K562 (cell line): ENCODE results near the gene NBEAL1. TPM values are rescaled to one million over a fixed set of nuclear protein-coding genes. Genes with fewer than 3 reads are reported as not detected.
"Not testable (repeated sequence)": the region's sequence is repeated elsewhere in the genome, so short reads cannot be mapped to it uniquely, and the experiment has no call there.

Source experiments
- ATAC-seq: fragments of 200-7000 bp; cut with Tn5 transposase; 3 replicates; pipeline ENCODE4 v1.9.1; 2020; ENCODE audit warnings: moderate library complexity
- BruUV-seq: library from RNA; stranded (reverse); fragments of 400-500 nt; replicated peaks from 2 replicates; lab custom pipeline; 2021; lab: Mats Ljungman, UMichigan
- CTCF ChIA-PET: fragments of 300-600 bp; formaldehyde crosslinking; extraction: SDS; loops from one replicate; lab custom pipeline; 2021; ENCODE audit warnings: low intra/inter-chr PET ratio; lab: Yijun Ruan, JAX
- POLR2A ChIA-PET: fragments of 300-600, 350-650 bp; sonication (Branson Sonifier 250); formaldehyde crosslinking; extraction: SDS; loops from one replicate; lab custom pipeline; 2021; ENCODE audit warnings: antibody characterized with exemption, inconsistent platforms; lab: Yijun Ruan, JAX
- DNase-seq, 4 experiments: peaks; one replicate each; pipeline versions ENCODE4 v3.0.0 to v3.0.0-alpha.2; 2011 to 2018; ENCODE audit warnings: low spot score in 3 of 4, mixed read lengths in 3 of 4; ENCODE audit errors: extremely low read depth in 1 of 4
- FAIRE-seq: peaks from 2 replicates; lab custom pipeline; 2011; peaks lifted over from hg19 to GRCh38; lab: Jason Lieb, UNC
- H2AFZ ChIP-seq: 2 replicates; pipeline ENCODE4 v1.6.0; 2011; ENCODE audit warnings: low read depth, low read length, control low read depth, inconsistent platforms
- H3K27ac ChIP-seq: fragments of 200-600 bp; 3 replicates; pipeline ENCODE4 v1.8.0; 2011; ENCODE audit warnings: low read depth, mild to moderate bottlenecking, control low read depth, inconsistent platforms, low read length, moderate library complexity, mixed read lengths; ENCODE audit errors: extremely low read depth
- H3K27me3 ChIP-seq, 2 experiments: fragments of 300-600 bp in 1 of 2; 2 replicates in 1 of 2; 3 replicates in 1 of 2; pipeline versions ENCODE4 v1.6.0 to v1.8.0; 2011; ENCODE audit warnings: inconsistent platforms in 2 of 2, low read length in 2 of 2, mild to moderate bottlenecking in 1 of 2, mixed read lengths in 1 of 2, moderate library complexity in 1 of 2; ENCODE audit not compliant: control insufficient read depth in 2 of 2, insufficient read depth in 2 of 2
- H3K36me3 ChIP-seq: fragments of 300-600 bp; 3 replicates; pipeline ENCODE4 v1.8.0; 2011; ENCODE audit warnings: mild to moderate bottlenecking, low read length, inconsistent platforms; ENCODE audit not compliant: control insufficient read depth, insufficient read depth
- H3K4me1 ChIP-seq, 2 experiments: fragments of 200-600 bp in 1 of 2; replicated peaks in 1 of 2; 2 replicates in 1 of 2; 3 replicates in 1 of 2; pipeline versions ENCODE4 v1.5.1 to v1.8.0; 2011; ENCODE audit warnings: inconsistent platforms in 2 of 2, low read length in 2 of 2, mild to moderate bottlenecking in 1 of 2, mixed read lengths in 1 of 2, moderate library complexity in 1 of 2; ENCODE audit not compliant: control insufficient read depth in 2 of 2, insufficient read depth in 2 of 2
- H3K4me2 ChIP-seq: 2 replicates; pipeline ENCODE4 v1.6.1; 2011; ENCODE audit warnings: low read length, control low read depth, inconsistent platforms, mixed read lengths; ENCODE audit not compliant: insufficient read depth
- H3K4me3 ChIP-seq: fragments of 200-600 bp; sonication (generic), shearing (Covaris generic); 2 replicates; pipeline ENCODE4 v1.5.1; 2016; ENCODE audit warnings: control low read depth, inconsistent platforms
- H3K79me2 ChIP-seq: fragments of 200-600 bp; 3 replicates; pipeline ENCODE4 v1.8.0; 2011; ENCODE audit warnings: low read length, inconsistent platforms; ENCODE audit not compliant: control insufficient read depth, insufficient read depth
- H3K9ac ChIP-seq, 2 experiments: 2 replicates each; pipeline versions ENCODE4 v1.6.0 to v1.6.1; 2011; ENCODE audit warnings: low read depth in 2 of 2, low read length in 2 of 2, control low read depth in 1 of 2, inconsistent platforms in 1 of 2, mild to moderate bottlenecking in 1 of 2, mixed read lengths in 1 of 2; ENCODE audit not compliant: insufficient read depth in 1 of 2
- H3K9me1 ChIP-seq: one replicate; pipeline ENCODE4 v1.6.0; 2011; ENCODE audit warnings: inconsistent platforms, mild to moderate bottlenecking, low read length, moderate library complexity; ENCODE audit not compliant: control insufficient read depth, insufficient read depth
- H3K9me3 ChIP-seq: replicated peaks from 2 replicates; pipeline ENCODE4 v1.5.1; 2011; ENCODE audit warnings: low read depth, low read length, inconsistent platforms; ENCODE audit not compliant: control insufficient read depth, insufficient read depth
- H4K20me1 ChIP-seq: replicated peaks from 2 replicates; pipeline ENCODE4 v1.6.1; 2011; ENCODE audit warnings: low read length, inconsistent platforms, mixed read lengths; ENCODE audit not compliant: control insufficient read depth, insufficient read depth
- CEBPB ChIP-seq: fragments of 450-650 bp; IDR thresholded peaks from 2 replicates; pipeline ENCODE4 v1.6.1; 2016; ENCODE audit warnings: missing genetic modification characterization, missing compliant biosample characterization
- CEBPG ChIP-seq, 3 experiments: fragments of 200-800 bp in 1 of 3; sonication (Bioruptor generic) in 1 of 3; sonication (generic) in 1 of 3; formaldehyde crosslinking in 1 of 3; IDR thresholded peaks in 2 of 3; conservative IDR thresholded peaks in 1 of 3; 2 replicates each; pipeline versions ENCODE4 v1.6.1 to v1.8.0; 2016 to 2022; ENCODE audit warnings: missing compliant biosample characterization in 2 of 3, missing genetic modification characterization in 2 of 3, mild to moderate bottlenecking in 1 of 3, missing genetic modification reagents in 1 of 3
- ZFP1 ChIP-seq: fragments of 450-650 bp; formaldehyde crosslinking; IDR thresholded peaks from 2 replicates; pipeline ENCODE4 v1.4.0; 2020; ENCODE audit warnings: mild to moderate bottlenecking, mixed read lengths
- WGBS: fragments of 100-300 bp; shearing (Covaris generic); methylation state at CpG from one replicate; pipeline ENCODE4 v1.1.6; 2016; ENCODE audit warnings: low coverage, mixed read lengths; ENCODE audit not compliant: insufficient coverage; ENCODE audit errors: missing lambda C conversion rate; 5-methylcytosine and 5-hydroxymethylcytosine counted together
- in situ Hi-C: fragments of 300-500 bp; cut with MboI; formaldehyde crosslinking; loops from 4 replicates; pipeline ENCODE4 v1.15.0; 2018; ENCODE audit warnings: inconsistent platforms, mixed read lengths
- intact Hi-C: fragments of 100-400 bp; cut with micrococcal nuclease; formaldehyde crosslinking; loops from 2 replicates; pipeline ENCODE4 v1.14.2; 2022
- polyA plus RNA-seq, 8 experiments: library from polyadenylated mRNA; depleted of rRNA in 4 of 8; stranded (reverse) in 5 of 8; unstranded in 3 of 8; fragments of >200 nt; fragmentation: Nextera tagmentation in 2 of 8; fragmentation: Illumina TruSeq in 1 of 8; extraction: Ambion mirVana in 2 of 8; extraction: Trizol in 1 of 8; gene quantifications; 2 replicates each; pipeline versions ENCODE4 v1.2.1 to v1.2.3, GENCODE V29; 2011 to 2014; ENCODE audit warnings: inconsistent platforms in 1 of 8, missing spikeins in 1 of 8
- total RNA-seq, 7 experiments: library from RNA; depleted of rRNA in 6 of 7; stranded (reverse); fragments of >200 nt in 6 of 7; fragmentation: Illumina TruSeq in 2 of 7; extraction: Trizol in 2 of 7; gene quantifications; 2 replicates each; pipeline versions ENCODE4 v1.2.1 to v1.2.3, GENCODE V29; 2011 to 2021; ENCODE audit warnings: low replicate concordance in 1 of 7

NBEAL1 gene
- total and polyA plus RNA-seq, 9 of the 15 experiments (the other 6 are each of a cell fraction or from before 2014, with no cell fraction given), result 2.1 to 13.5 (median 7.3) TPM

GRCh38 chr2:202990501-202990900 lies 24.2 kb upstream of the NBEAL1 start:
- ChIA-PET POLR2A (no interaction called here), CTCF (no interaction called here)
- WGBS, result 52% methylated on average over 3 of the region's 3 CpGs
- Histone ChIP-seq H3K9me1 (no peaks in the 10 kb centered on the region), H4K20me1 (no peaks in the 10 kb centered on the region), H3K4me3 (no peak overlapping the region), H3K4me2 (no peak overlapping the region), H3K4me1 (no peaks in the 10 kb centered on the region), H3K36me3 (no peaks in the 10 kb centered on the region), H3K9ac (no peak overlapping the region), H2AFZ (no peak overlapping the region), H3K79me2 (no peaks in the 10 kb centered on the region), H3K27me3 (no peaks in the 10 kb centered on the region), H3K9me3 (no peaks in the 10 kb centered on the region), H3K27ac (no peak overlapping the region)
- TF ChIP-seq CEBPB (tag), result peak; percentile 69; the same call in 1 of the 2 replicates
- no peak for TF ChIP-seq CEBPG (CRISPR knock-in tag; IDR thresholded peaks at IDR 0.05)
- TF ChIP-seq CEBPG (tag; conservative IDR thresholded peaks at IDR 0.05 in 1 of 2, IDR thresholded peaks at IDR 0.05 in 1 of 2), result peak; percentile 27 to 64; a peak in 2 of 4 replicates
- no peak for TF ChIP-seq ZFP1 (CRISPR knock-in tag)
- intact Hi-C loops (no loop called here), in situ Hi-C loops (no loop called here)
- BruUV-seq, result no TSS peak
- no peak for DNase-seq
- no peak for ATAC-seq
- FAIRE-seq, result no peak

GRCh38 chr2:202997113-202997512 lies 17.6 kb upstream of the NBEAL1 start:
- H3K27ac ChIP-seq, intact Hi-C loops, H4K20me1 ChIP-seq, BruUV-seq, H3K4me3 ChIP-seq, H3K9ac ChIP-seq, H3K27me3 ChIP-seq, H3K4me2 ChIP-seq, CTCF ChIA-PET, H2AFZ ChIP-seq, H3K79me2 ChIP-seq, ATAC-seq, H3K9me1 ChIP-seq, H3K36me3 ChIP-seq, FAIRE-seq, H3K4me1 ChIP-seq, POLR2A ChIA-PET, DNase-seq, in situ Hi-C loops, H3K9me3 ChIP-seq: not testable (repeated sequence)
- TF ChIP-seq CEBPB (tag), result peak; percentile 47
- 29% methylated on average over 3 of the region's 3 CpGs for WGBS
